ENCODE results near the gene SPIN2A.
"Not testable (repeated sequence)": the region's sequence is repeated elsewhere in the genome, so short reads cannot be mapped to it uniquely, and the experiment has no call there.

DNA sequence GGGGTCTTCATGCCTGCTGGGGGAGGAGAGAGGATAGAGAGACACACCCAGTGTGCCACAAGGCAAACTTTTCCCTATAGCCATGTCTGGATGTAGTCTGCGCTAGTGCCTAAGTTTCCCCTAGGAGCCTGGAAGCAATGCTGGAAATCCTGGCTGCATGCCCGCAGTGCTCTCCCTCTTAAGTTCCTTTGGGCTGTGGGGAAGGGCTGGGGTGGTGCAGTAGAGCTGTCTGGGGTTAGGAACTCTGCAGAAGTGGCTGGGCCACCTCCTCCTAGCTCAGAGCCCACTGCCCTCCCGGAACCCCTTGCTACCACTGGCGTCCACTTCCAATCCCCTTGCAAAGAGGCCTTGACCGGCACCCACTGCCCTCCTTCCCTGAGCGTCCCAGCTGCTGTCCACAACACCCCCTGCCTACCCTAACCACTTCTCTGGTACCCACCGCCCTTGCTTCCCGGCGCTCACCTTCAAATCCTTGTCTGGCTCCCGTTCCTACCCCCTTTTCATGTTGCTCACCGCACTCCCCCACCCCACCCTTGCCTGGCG is 16.5 kb downstream of the SPIN2A start:
- TF ChIP-seq EP300 (IDR thresholded peaks at IDR 0.05) = not testable (repeated sequence)
- TF ChIP-seq, protein P1, sequence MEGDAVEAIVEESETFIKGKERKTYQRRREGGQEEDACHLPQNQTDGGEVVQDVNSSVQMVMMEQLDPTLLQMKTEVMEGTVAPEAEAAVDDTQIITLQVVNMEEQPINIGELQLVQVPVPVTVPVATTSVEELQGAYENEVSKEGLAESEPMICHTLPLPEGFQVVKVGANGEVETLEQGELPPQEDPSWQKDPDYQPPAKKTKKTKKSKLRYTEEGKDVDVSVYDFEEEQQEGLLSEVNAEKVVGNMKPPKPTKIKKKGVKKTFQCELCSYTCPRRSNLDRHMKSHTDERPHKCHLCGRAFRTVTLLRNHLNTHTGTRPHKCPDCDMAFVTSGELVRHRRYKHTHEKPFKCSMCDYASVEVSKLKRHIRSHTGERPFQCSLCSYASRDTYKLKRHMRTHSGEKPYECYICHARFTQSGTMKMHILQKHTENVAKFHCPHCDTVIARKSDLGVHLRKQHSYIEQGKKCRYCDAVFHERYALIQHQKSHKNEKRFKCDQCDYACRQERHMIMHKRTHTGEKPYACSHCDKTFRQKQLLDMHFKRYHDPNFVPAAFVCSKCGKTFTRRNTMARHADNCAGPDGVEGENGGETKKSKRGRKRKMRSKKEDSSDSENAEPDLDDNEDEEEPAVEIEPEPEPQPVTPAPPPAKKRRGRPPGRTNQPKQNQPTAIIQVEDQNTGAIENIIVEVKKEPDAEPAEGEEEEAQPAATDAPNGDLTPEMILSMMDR (IDR thresholded peaks at IDR 0.05) = not testable (repeated sequence)
